IPS-20b (cell line): ENCODE results near the gene MON1B.
A peak's percentile ranks its signal among the peaks of the same experiment; 100 is the strongest.

Source experiments
- H3K27ac ChIP-seq: one replicate; pipeline ENCODE4 v1.5.1; 2013; ENCODE audit warnings: low read length
- H3K27me3 ChIP-seq: 2 replicates; pipeline ENCODE4 v1.6.1; 2013; ENCODE audit warnings: mild to moderate bottlenecking, low read length, inconsistent platforms; ENCODE audit not compliant: insufficient read depth
- H3K36me3 ChIP-seq: 2 replicates; pipeline ENCODE4 v1.6.1; 2013; ENCODE audit warnings: low read depth, mild to moderate bottlenecking, inconsistent platforms, low read length, moderate library complexity; ENCODE audit not compliant: insufficient read depth
- H3K4me1 ChIP-seq: 2 replicates; pipeline ENCODE4 v1.6.1; 2013; ENCODE audit warnings: mild to moderate bottlenecking, control low read depth, inconsistent platforms, low read length, moderate library complexity; ENCODE audit not compliant: insufficient read depth
- H3K4me3 ChIP-seq: 2 replicates; pipeline ENCODE4 v1.5.1; 2013; ENCODE audit warnings: mild to moderate bottlenecking, low read length, inconsistent platforms
- H3K9ac ChIP-seq: 2 replicates; pipeline ENCODE4 v1.6.1; 2013; ENCODE audit warnings: low read depth, mild to moderate bottlenecking, inconsistent platforms, low read length, moderate library complexity
- H3K9me3 ChIP-seq: 2 replicates; pipeline ENCODE4 v1.6.1; 2013; ENCODE audit warnings: mild to moderate bottlenecking, low read depth, low read length, inconsistent platforms; ENCODE audit not compliant: insufficient read depth

Gene MON1B

GRCh38 chr16:77206533-77206932 is 15.5 kb downstream of the MON1B start:
- Histone ChIP-seq H3K27ac (no peak overlapping the region), H3K27me3 (peaks cover 11% of the 10 kb centered on the region; the same call in 1 of the 2 replicates), H3K9ac (no peak overlapping the region), H3K36me3 (no peaks in the 10 kb centered on the region), H3K4me3 (no peak overlapping the region), H3K4me1 (peaks cover 16% of the 10 kb centered on the region; the same call in 1 of the 2 replicates), H3K9me3 (no peaks in the 10 kb centered on the region)

- no peak overlapping the region for H3K4me3 ChIP-seq
- H3K4me1 ChIP-seq = peaks cover 16% of the 10 kb centered on the region; the same call in 1 of the 2 replicates
- no peaks in the 10 kb centered on the region for H3K36me3 ChIP-seq
- peaks cover 12% of the 10 kb centered on the region; the same call in 1 of the 2 replicates for H3K27me3 ChIP-seq
- no peak overlapping the region for H3K27ac ChIP-seq
- H3K9ac ChIP-seq = no peak overlapping the region
- H3K9me3 ChIP-seq = no peaks in the 10 kb centered on the region
Observed at GRCh38 chr16:77207030-77207429, 16.0 kb downstream of the MON1B start.

- no peak overlapping the region for H3K4me3 ChIP-seq
- no peak overlapping the region for H3K27ac ChIP-seq
- H3K9me3 ChIP-seq = no peaks in the 10 kb centered on the region
- H3K9ac ChIP-seq = no peak overlapping the region
- no peaks in the 10 kb centered on the region for H3K36me3 ChIP-seq
- peaks cover 16% of the 10 kb centered on the region; the same call in 1 of the 2 replicates for H3K4me1 ChIP-seq
- H3K27me3 ChIP-seq = peaks cover 12% of the 10 kb centered on the region; the same call in 1 of the 2 replicates
Observed at GRCh38 chr16:77208382-77208781, 17.4 kb downstream of the MON1B start.

GRCh38 chr16:77211880-77212740 is 21.1 kb downstream of the MON1B start:
- H3K36me3 ChIP-seq = no peaks in the 10 kb centered on the region
- H3K27me3 ChIP-seq = peaks cover 12% of the 10 kb centered on the region; the same call in 1 of the 2 replicates
- H3K4me3 ChIP-seq = peak overlapping the region; percentile 77
- no peaks in the 10 kb centered on the region for H3K9me3 ChIP-seq
- H3K9ac ChIP-seq = peak overlapping the region; percentile 84
- H3K27ac ChIP-seq = peak overlapping the region; percentile 39
- H3K4me1 ChIP-seq = peaks cover 5% of the 10 kb centered on the region; the same call in 1 of the 2 replicates

GRCh38 chr16:77212741-77213541 is 22.0 kb downstream of the MON1B start:
- Histone ChIP-seq H3K36me3 (no peaks in the 10 kb centered on the region), H3K27me3 (peaks cover 12% of the 10 kb centered on the region; the same call in 1 of the 2 replicates), H3K4me1 (peaks cover 3% of the 10 kb centered on the region; the same call in 1 of the 2 replicates), H3K27ac (peak overlapping the region; percentile 39), H3K9ac (peak overlapping the region; percentile 84; the same call in 1 of the 2 replicates), H3K9me3 (no peaks in the 10 kb centered on the region), H3K4me3 (peak overlapping the region; percentile 77; the same call in 1 of the 2 replicates)

- peak overlapping the region; percentile 77; the same call in 1 of the 2 replicates for H3K4me3 ChIP-seq
- H3K4me1 ChIP-seq = peaks cover 3% of the 10 kb centered on the region; the same call in 1 of the 2 replicates
- H3K36me3 ChIP-seq = no peaks in the 10 kb centered on the region
- peak overlapping the region; percentile 84; the same call in 1 of the 2 replicates for H3K9ac ChIP-seq
- peaks cover 12% of the 10 kb centered on the region; the same call in 1 of the 2 replicates for H3K27me3 ChIP-seq
- no peak overlapping the region for H3K27ac ChIP-seq
- no peaks in the 10 kb centered on the region for H3K9me3 ChIP-seq
Observed at GRCh38 chr16:77213542-77214106, 22.6 kb downstream of the MON1B start.

GRCh38 chr16:77214411-77215138 is 23.6 kb downstream of the MON1B start:
- Histone ChIP-seq H3K27me3 (peaks cover 12% of the 10 kb centered on the region; the same call in 1 of the 2 replicates), H3K36me3 (0 out of 2 replicates have a peak, but pooled peaks cover 4% of the 10 kb centered on the region), H3K4me3 (no peak overlapping the region), H3K9ac (no peak overlapping the region), H3K9me3 (no peaks in the 10 kb centered on the region), H3K27ac (no peak overlapping the region), H3K4me1 (peaks cover 3% of the 10 kb centered on the region; the same call in 1 of the 2 replicates)

- Histone ChIP-seq H3K36me3 (0 out of 2 replicates have a peak, but pooled peaks cover 5% of the 10 kb centered on the region), H3K27me3 (no peaks in the 10 kb centered on the region), H3K27ac (no peak overlapping the region), H3K9me3 (no peaks in the 10 kb centered on the region), H3K9ac (no peak overlapping the region), H3K4me3 (no peak overlapping the region), H3K4me1 (no peaks in the 10 kb centered on the region)
Observed at GRCh38 chr16:77219437-77219836, 28.4 kb downstream of the MON1B start.

GRCh38 chr16:77220427-77220826 is 29.4 kb downstream of the MON1B start:
- H3K4me3 ChIP-seq = no peak overlapping the region
- H3K36me3 ChIP-seq = 0 out of 2 replicates have a peak, but pooled peaks cover 5% of the 10 kb centered on the region
- H3K27me3 ChIP-seq = no peaks in the 10 kb centered on the region
- H3K4me1 ChIP-seq = no peaks in the 10 kb centered on the region
- no peaks in the 10 kb centered on the region for H3K9me3 ChIP-seq
- H3K27ac ChIP-seq = no peak overlapping the region
- H3K9ac ChIP-seq = no peak overlapping the region

GRCh38 chr16:77221482-77221881 is 30.5 kb downstream of the MON1B start:
- H3K4me1 ChIP-seq = no peaks in the 10 kb centered on the region
- H3K9ac ChIP-seq = no peak overlapping the region
- no peaks in the 10 kb centered on the region for H3K9me3 ChIP-seq
- H3K27ac ChIP-seq = no peak overlapping the region
- H3K4me3 ChIP-seq = no peak overlapping the region
- 0 out of 2 replicates have a peak, but pooled peaks cover 5% of the 10 kb centered on the region for H3K36me3 ChIP-seq
- no peaks in the 10 kb centered on the region for H3K27me3 ChIP-seq
